ENCODE results near the gene TMEM178B. TPM values are rescaled to one million over a fixed set of nuclear protein-coding genes. Genes with fewer than 3 reads are reported as not detected.

Gene TMEM178B
- total RNA-seq, 2 donors from 2014 or later, result 0.92 to 0.95 TPM

DNA sequence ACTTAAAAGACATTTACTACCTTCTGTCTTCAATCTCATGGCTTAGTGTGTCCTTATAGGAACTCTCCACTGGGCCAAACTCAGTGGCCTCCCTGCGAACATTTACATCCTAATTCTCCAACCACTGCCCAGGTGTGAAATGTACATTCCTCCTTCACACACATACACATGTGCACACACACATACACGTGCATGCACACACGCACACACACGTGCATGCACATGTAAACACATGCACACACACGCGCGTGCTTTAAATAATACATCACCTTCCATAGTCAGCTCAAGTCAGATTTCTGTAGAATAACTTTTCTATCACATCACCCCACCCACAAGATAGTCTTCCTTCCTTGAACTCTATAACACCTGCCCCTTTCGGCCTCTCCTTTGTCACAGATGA, 216.5 kb downstream of the TMEM178B start:
- H3K4me3 ChIP-seq, result no peak overlapping the region
- H3K27me3 ChIP-seq (replicated peaks; ENCODE audit: insufficient read depth), result no peaks in the 10 kb centered on the region
- H3K4me1 ChIP-seq (ENCODE audit: control insufficient read depth in 1 of 2, low read depth in 2 of 2), result no peaks in the 10 kb centered on the region
- no peak overlapping the region for H3K27ac ChIP-seq
- no peak for DNase-seq (ENCODE audit: low spot score)
- no peaks in the 10 kb centered on the region for H3K36me3 ChIP-seq
- H3K9me3 ChIP-seq, result no peaks in the 10 kb centered on the region
- TF ChIP-seq, protein P1, sequence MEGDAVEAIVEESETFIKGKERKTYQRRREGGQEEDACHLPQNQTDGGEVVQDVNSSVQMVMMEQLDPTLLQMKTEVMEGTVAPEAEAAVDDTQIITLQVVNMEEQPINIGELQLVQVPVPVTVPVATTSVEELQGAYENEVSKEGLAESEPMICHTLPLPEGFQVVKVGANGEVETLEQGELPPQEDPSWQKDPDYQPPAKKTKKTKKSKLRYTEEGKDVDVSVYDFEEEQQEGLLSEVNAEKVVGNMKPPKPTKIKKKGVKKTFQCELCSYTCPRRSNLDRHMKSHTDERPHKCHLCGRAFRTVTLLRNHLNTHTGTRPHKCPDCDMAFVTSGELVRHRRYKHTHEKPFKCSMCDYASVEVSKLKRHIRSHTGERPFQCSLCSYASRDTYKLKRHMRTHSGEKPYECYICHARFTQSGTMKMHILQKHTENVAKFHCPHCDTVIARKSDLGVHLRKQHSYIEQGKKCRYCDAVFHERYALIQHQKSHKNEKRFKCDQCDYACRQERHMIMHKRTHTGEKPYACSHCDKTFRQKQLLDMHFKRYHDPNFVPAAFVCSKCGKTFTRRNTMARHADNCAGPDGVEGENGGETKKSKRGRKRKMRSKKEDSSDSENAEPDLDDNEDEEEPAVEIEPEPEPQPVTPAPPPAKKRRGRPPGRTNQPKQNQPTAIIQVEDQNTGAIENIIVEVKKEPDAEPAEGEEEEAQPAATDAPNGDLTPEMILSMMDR (IDR thresholded peaks at IDR 0.05), result no peak
- no peak for ATAC-seq (ENCODE audit: insufficient number of reproducible peaks, low FRiP score, low read depth)

DNA sequence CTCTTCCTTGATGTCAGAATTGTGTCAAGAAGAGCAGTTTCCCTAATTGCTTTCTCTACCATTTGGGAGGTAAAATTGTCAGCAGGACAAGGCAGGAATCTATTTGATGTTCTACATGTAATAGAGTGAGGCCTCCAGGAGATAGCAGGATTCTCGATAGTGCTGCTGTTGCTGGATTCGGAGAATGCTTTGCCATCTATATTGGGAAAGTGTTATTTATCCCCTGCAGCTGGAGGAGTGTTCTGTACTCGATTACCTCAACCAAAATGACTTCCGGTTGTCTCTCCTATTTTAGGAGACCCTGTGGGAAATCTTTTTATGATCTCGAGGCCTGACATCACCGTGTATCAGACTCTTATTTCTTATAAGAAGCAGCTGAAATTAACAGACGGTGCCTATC, 217.1 kb downstream of the TMEM178B start:
- TF ChIP-seq, protein P1 (IDR thresholded peaks at IDR 0.05), result no peak
- DNase-seq (ENCODE audit: low spot score) (no peak), ATAC-seq (ENCODE audit: insufficient number of reproducible peaks, low FRiP score, low read depth) (no peak)
- no peaks in the 10 kb centered on the region for H3K9me3 ChIP-seq
- H3K27me3 ChIP-seq (replicated peaks; ENCODE audit: insufficient read depth), result no peaks in the 10 kb centered on the region
- H3K27ac ChIP-seq, result no peak overlapping the region
- H3K36me3 ChIP-seq, result no peaks in the 10 kb centered on the region
- no peak overlapping the region for H3K4me3 ChIP-seq
- H3K4me1 ChIP-seq (ENCODE audit: control insufficient read depth in 1 of 2, low read depth in 2 of 2), result no peaks in the 10 kb centered on the region

DNA sequence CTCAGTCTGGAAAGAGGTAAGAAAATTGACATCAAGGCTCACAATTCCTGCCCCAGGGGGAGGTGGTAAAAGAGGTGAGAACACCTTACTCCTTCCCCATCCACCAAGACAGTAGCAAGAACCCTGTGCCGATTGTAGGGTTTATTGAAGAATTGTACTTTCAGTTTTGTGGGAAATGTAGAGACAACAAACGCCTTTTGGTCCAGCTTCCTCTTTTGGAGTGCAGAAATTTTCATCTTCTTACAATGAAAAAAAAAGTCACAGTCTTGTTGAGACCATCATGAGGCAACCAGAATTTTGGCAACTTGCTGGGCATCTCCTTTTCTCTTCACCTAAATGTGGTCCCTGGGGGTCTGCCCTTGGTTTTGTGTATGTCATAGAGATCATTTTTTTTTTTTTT, 217.7 kb downstream of the TMEM178B start:
- H3K36me3 ChIP-seq, result no peaks in the 10 kb centered on the region
- TF ChIP-seq, protein P1 (IDR thresholded peaks at IDR 0.05), result no peak
- H3K9me3 ChIP-seq, result no peaks in the 10 kb centered on the region
- DNase-seq (ENCODE audit: low spot score) (no peak), ATAC-seq (ENCODE audit: insufficient number of reproducible peaks, low FRiP score, low read depth) (no peak)
- peak overlapping the region; percentile 23 for H3K4me3 ChIP-seq
- H3K27me3 ChIP-seq (replicated peaks; ENCODE audit: insufficient read depth), result no peaks in the 10 kb centered on the region
- H3K4me1 ChIP-seq (ENCODE audit: control insufficient read depth in 1 of 2, low read depth in 2 of 2), result no peaks in the 10 kb centered on the region
- no peak overlapping the region for H3K27ac ChIP-seq

DNA sequence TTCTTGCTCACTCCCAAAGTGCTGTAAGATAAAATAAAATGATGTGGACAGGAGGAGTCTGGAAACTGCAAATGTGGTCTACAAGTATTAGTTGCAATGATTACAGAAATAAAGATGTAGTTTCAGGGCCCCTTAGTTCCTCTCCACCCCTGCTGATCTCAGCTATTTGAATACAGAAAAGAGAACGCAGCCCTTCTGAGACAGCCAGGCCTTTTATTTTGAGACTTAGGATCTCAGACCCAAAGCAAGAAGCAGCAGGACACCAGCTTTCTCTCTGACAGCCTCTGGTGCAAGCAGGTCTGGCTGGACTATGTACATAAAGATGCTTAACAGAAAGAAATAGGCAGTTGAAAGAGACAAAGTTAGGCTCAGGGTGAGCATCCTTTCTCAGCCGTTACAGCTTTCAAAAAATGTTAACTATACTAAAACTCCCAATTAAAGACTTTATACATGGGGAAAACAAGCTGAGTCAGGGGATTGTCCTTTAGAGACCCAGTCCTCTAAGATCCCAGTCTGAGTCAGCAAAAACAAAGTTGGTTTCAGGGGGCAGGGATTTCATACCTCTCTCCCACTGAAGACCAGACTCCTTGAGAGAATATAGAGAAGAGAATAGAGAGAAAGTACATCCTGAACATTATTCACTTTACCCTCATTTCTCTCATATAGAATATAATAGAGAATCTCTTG, 220.4 kb downstream of the TMEM178B start:
- ATAC-seq (ENCODE audit: insufficient number of reproducible peaks, low FRiP score, low read depth) (no peak), DNase-seq (ENCODE audit: low spot score) (no peak)
- no peaks in the 10 kb centered on the region for H3K27me3 ChIP-seq (replicated peaks; ENCODE audit: insufficient read depth)
- no peak overlapping the region for H3K27ac ChIP-seq
- no peaks in the 10 kb centered on the region for H3K36me3 ChIP-seq
- H3K9me3 ChIP-seq, result no peaks in the 10 kb centered on the region
- TF ChIP-seq, protein P1 (IDR thresholded peaks at IDR 0.05), result no peak
- no peak overlapping the region for H3K4me3 ChIP-seq
- H3K4me1 ChIP-seq (ENCODE audit: control insufficient read depth in 1 of 2, low read depth in 2 of 2), result no peaks in the 10 kb centered on the region

DNA sequence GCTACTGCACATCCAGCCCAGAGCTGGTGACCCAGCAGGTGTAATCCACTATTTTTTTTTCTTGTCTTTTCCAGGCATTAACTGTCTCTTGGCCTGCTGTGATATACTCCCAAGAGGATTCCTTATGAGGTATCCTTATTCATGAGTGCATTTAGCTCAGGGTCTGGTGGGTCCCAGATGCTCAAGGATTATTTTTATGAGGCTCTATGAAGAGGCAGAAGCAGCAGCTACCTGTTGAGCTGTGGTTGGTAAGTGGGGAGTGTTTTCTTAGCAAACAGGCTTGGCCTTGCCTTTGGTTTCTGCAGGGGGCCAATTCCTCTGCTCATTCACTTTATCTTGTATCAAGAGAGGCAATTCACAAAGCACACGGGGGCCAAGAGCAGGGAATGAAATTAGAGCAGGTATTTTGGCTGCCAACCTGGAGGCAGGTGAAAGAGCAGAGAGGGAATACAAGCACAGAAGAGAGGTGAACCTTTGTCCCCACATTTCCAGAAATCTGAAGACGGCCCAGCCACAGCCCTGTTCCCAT, 221.6 kb downstream of the TMEM178B start:
- no peaks in the 10 kb centered on the region for H3K27me3 ChIP-seq (replicated peaks; ENCODE audit: insufficient read depth)

More for the DNA sequence above, 221.6 kb downstream of the TMEM178B start:
- Histone ChIP-seq H3K27ac (no peak overlapping the region), H3K9me3 (no peaks in the 10 kb centered on the region), H3K36me3 (no peaks in the 10 kb centered on the region), H3K4me1 (ENCODE audit: control insufficient read depth in 1 of 2, low read depth in 2 of 2) (no peaks in the 10 kb centered on the region), H3K4me3 (no peak overlapping the region)
- DNase-seq (ENCODE audit: low spot score), result no peak
- TF ChIP-seq, protein P1 (IDR thresholded peaks at IDR 0.05), result no peak
- ATAC-seq (ENCODE audit: insufficient number of reproducible peaks, low FRiP score, low read depth), result no peak
